DND-41 (cell line): Measurements from ENCODE around the gene ETV5.

Experiments
- EZH2 ChIP-seq: IDR thresholded peaks from 3 replicates; pipeline ENCODE4 v1.6.1; 2012; ENCODE audit warnings: borderline replicate concordance, low read depth, mild to moderate bottlenecking, moderate library complexity, low read length, inconsistent platforms; ENCODE audit not compliant: severe bottlenecking
- TF ChIP-seq, protein P1 (sequence below): IDR thresholded peaks from 2 replicates; pipeline ENCODE4 v1.5.1; 2012; ENCODE audit warnings: borderline replicate concordance, low read length, moderate library complexity, mild to moderate bottlenecking; ENCODE audit not compliant: poor library complexity, severe bottlenecking; ENCODE audit errors: extremely low read depth

DNA sequence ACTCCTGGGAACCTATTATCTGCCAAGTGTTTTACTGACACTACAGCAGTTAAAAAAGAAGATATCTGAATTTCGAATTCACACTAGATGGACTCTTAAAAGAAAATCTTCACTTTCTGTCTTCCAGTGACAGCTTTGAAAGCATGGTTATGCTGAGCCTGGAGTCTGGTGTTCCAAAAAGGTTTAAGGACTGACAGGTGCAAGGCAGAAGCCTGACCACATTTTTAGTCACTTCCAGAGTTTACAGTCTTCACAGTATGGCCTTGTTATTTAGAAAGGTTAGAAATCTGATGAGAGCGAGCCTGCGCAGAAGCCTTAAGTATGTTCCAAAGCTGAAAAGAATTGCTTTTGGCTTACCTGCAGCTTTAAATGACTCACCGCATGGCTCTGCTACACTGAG, 59.9 kb downstream of the ETV5 start:
- TF ChIP-seq, protein P1, sequence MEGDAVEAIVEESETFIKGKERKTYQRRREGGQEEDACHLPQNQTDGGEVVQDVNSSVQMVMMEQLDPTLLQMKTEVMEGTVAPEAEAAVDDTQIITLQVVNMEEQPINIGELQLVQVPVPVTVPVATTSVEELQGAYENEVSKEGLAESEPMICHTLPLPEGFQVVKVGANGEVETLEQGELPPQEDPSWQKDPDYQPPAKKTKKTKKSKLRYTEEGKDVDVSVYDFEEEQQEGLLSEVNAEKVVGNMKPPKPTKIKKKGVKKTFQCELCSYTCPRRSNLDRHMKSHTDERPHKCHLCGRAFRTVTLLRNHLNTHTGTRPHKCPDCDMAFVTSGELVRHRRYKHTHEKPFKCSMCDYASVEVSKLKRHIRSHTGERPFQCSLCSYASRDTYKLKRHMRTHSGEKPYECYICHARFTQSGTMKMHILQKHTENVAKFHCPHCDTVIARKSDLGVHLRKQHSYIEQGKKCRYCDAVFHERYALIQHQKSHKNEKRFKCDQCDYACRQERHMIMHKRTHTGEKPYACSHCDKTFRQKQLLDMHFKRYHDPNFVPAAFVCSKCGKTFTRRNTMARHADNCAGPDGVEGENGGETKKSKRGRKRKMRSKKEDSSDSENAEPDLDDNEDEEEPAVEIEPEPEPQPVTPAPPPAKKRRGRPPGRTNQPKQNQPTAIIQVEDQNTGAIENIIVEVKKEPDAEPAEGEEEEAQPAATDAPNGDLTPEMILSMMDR = no peak
- no peak for TF ChIP-seq EZH2
